Muscle layer of duodenum (tissue), 2 donors: Measurements from ENCODE around the gene CDH13.

Experiments
- H3K27ac ChIP-seq: one replicate; pipeline ENCODE4 v1.7.0; 2013; ENCODE audit warnings: mild to moderate bottlenecking, low read length
- H3K27me3 ChIP-seq: one replicate; pipeline ENCODE4 v1.7.0; 2013; ENCODE audit warnings: low read depth, mild to moderate bottlenecking, control low read depth, low read length
- H3K36me3 ChIP-seq, 2 donors: one replicate each; pipeline ENCODE4 v1.7.0; 2013; ENCODE audit warnings: low read length in 2 of 2, control low read depth in 1 of 2, mild to moderate bottlenecking in 1 of 2; ENCODE audit not compliant: insufficient read depth in 2 of 2, control insufficient read depth in 1 of 2
- H3K4me1 ChIP-seq, 2 donors: one replicate each; pipeline ENCODE4 v1.7.0; 2013; ENCODE audit warnings: low read length in 2 of 2, mild to moderate bottlenecking in 2 of 2, control low read depth in 1 of 2, moderate library complexity in 1 of 2; ENCODE audit not compliant: insufficient read depth in 2 of 2, control insufficient read depth in 1 of 2
- H3K4me3 ChIP-seq, 2 donors: one replicate each; pipeline ENCODE4 v1.7.0; 2013; ENCODE audit warnings: low read length in 2 of 2, low read depth in 1 of 2, mild to moderate bottlenecking in 1 of 2
- H3K9me3 ChIP-seq, 2 donors: one replicate each; pipeline ENCODE4 v1.7.0; 2013; ENCODE audit warnings: low read length in 2 of 2, control low read depth in 1 of 2, mild to moderate bottlenecking in 1 of 2; ENCODE audit not compliant: control insufficient read depth in 1 of 2
- donor health status: healthy.

CDH13 gene

DNA sequence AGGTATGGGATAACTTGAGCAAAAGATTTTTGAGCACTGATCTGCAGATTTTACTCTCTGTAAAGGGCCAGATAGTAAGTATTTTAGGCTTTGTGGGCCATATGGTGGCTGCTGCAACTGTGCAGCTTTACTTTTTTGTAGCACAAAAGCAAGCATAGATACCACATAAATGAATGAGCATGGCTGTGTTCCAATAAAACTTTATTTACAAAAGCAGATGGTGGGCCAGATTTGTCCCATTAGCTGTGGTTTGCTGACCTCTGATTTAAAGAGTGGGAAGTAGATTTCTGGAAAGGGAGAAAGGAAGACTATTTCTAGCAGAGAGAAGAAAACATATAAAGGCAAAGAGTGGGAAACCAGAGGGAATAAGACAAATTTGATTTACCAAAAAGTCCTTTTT lies 882.5 kb downstream of the CDH13 start:
- Histone ChIP-seq H3K4me1 (no peaks in the 10 kb centered on the region), H3K27ac (no peak overlapping the region), H3K4me3 (no peak overlapping the region), H3K9me3 (no peaks in the 10 kb centered on the region), H3K27me3 (no peaks in the 10 kb centered on the region), H3K36me3 (no peaks in the 10 kb centered on the region)

DNA sequence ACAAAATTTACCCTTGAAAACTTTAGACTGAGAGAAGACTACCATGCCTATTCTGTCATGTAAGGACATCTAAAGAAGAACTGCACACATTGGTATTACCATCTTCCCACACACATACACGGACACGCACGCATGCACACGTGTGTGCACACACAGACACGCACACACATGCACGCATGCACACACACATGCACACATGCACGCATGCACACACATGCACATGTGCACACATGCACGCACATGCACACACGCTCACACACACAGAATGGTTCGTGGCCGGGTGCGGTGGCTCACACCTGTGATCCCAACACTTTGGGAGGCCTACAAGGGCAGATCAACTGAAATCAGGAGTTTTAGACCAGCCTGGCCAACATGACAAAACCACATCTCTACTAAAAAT lies 884.1 kb downstream of the CDH13 start:
- Histone ChIP-seq H3K27ac (no peak overlapping the region), H3K9me3 (no peaks in the 10 kb centered on the region), H3K4me3 (no peak overlapping the region)

DNA sequence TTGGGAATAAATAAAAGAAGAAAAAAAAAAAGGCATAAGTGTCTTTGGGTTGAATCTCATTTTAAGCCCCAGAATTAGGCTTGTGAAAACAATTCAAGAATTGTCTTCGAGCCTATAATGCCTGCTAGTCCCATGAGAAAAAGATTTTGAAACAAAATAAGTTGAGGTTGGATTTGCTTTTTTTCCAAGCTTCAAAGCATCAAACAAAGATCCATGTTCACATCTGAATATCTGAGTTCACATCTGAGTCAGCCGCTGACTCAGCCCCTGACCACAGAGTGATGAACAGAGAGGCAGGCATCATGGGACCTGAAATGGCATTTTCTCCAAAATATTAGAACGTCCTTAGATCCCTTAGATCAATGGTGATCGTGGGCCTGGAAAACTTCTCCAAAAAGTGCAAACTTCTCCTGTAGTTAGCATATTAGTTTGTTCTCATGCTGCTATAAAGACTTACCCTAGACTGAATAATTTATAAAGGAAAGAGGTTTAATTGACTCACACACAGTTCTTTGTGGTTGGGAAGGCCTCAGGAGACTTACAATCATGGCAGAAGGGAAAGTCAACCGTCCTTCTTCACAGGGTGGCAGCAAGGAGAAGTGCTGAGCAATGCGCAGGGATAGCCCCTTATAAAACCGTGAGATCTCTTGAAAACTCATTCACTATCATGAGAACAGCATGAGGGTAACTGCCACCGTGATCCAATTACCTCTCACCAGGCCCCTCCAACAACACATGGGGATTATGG lies 886.4 kb downstream of the CDH13 start:
- Histone ChIP-seq H3K27me3 (no peaks in the 10 kb centered on the region), H3K4me3 (no peak overlapping the region), H3K36me3 (no peaks in the 10 kb centered on the region), H3K9me3 (peaks cover 4 to 9% of the 10 kb centered on the region in 2 donors), H3K27ac (no peak overlapping the region), H3K4me1 (no peaks in the 10 kb centered on the region)

More for the DNA sequence above, 884.1 kb downstream of the CDH13 start:
- Histone ChIP-seq H3K36me3 (no peaks in the 10 kb centered on the region), H3K27me3 (no peaks in the 10 kb centered on the region), H3K4me1 (no peaks in the 10 kb centered on the region)

DNA sequence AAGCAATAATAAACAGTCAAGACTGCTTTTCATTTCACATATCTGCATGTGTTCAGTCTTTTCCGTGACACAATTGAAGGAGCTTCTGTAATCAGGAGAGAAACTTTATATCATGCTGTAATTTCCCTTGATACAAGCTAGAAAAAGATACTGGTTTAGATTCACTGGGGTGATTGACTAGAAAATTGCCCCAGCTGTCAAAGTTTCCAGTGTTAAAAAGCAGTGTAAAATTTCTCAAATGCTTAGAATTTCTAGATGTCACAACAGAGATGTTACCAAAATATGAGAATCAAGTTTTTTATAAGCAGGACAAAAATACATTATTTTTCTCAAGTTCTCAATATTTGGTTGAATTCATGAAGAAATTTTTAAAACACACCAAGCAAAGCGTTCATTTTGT lies 888.6 kb downstream of the CDH13 start:
- no peaks in the 10 kb centered on the region for H3K4me1 ChIP-seq
- H3K27ac ChIP-seq: no peak overlapping the region
- peaks cover 4 to 12% of the 10 kb centered on the region in 2 donors for H3K9me3 ChIP-seq
- no peak overlapping the region for H3K4me3 ChIP-seq
- H3K36me3 ChIP-seq: no peaks in the 10 kb centered on the region
- no peaks in the 10 kb centered on the region for H3K27me3 ChIP-seq

DNA sequence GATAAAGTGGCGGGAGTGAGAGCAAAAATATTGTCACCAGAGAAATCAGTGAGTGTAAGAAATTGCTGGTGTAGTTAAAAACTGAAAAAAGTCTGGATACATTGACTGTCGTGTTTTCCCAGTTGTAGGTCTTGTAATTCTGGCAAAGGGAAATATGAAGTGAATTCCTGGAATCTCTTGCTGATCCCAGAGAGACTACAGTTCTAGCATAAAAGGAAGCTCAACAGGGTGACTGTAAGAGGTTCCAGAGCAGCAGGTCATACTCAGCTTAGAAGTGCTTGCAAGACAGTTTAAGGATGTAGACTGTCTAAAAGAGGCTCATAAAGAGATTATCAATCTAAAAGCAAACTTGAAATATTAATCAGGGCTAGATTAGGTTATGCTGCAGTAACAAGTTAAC lies 890.2 kb downstream of the CDH13 start:
- Histone ChIP-seq H3K27ac (no peak overlapping the region), H3K27me3 (no peaks in the 10 kb centered on the region), H3K4me3 (no peak overlapping the region), H3K4me1 (no peaks in the 10 kb centered on the region), H3K9me3 (peaks cover 4 to 12% of the 10 kb centered on the region in 2 donors), H3K36me3 (no peaks in the 10 kb centered on the region)

DNA sequence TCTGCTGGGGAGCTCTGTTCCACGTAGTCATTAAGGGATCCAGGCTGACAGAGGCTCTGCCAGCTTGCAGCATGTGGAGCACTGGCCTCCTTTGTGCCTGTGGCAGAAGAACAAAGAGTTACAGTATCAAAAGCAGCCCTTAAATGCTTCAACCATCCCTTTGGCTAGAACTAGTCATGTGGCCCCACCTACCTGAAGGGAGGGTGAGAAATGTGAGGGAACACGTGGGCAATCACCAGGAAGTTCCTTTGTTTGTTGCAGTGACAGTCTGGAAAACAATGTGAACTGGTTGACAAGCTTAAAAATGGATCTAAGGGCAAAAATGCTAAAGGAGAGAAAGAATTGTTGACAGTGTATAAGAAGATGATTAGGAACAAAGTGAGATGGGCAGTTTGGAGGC lies 890.6 kb downstream of the CDH13 start:
- Histone ChIP-seq H3K27ac (no peak overlapping the region), H3K4me3 (no peak overlapping the region), H3K36me3 (no peaks in the 10 kb centered on the region), H3K27me3 (no peaks in the 10 kb centered on the region), H3K4me1 (no peaks in the 10 kb centered on the region), H3K9me3 (peaks cover 4 to 12% of the 10 kb centered on the region in 2 donors)

DNA sequence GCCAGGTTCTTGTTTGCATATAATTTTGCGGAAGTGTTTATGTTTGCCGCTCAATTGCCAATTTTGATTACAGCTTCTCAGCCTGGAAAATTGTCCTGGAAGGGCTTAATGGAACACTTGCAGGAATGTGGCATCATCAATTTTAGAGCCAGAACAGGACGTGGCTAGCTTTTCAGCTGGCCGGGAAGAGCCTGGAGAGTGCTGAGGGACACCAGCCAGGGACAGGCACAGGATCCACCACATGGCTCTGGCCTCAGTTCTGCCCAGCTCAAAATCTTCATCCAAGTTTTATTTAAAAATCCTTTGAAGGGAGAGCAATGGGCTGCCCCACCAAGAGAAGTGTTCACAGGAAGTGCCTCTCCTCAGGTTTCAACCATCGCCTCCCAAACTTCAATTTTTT lies 893.8 kb downstream of the CDH13 start:
- Histone ChIP-seq H3K27me3 (no peaks in the 10 kb centered on the region), H3K27ac (no peak overlapping the region), H3K4me1 (no peaks in the 10 kb centered on the region), H3K4me3 (no peak overlapping the region), H3K36me3 (no peaks in the 10 kb centered on the region), H3K9me3 (peaks cover 4 to 12% of the 10 kb centered on the region in 2 donors)

DNA sequence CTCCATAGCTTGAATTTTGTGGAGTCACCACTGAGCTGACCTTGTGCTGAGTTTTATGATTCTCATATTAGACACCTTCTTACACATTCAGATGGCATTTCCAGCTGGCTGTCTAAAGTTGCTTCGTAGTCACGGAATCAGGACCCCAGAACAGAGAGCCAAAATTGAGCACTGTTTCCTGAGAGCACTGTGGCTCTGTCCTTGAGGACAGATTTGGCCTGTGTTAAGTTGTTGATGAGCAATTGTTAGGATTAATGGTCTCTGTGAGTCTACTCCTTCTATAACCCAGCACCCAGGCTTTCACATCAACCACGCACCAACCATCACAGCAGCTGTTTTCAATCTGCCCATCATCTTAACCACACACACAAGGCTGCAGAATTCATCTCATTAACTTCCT lies 903.5 kb downstream of the CDH13 start:
- H3K36me3 ChIP-seq: no peaks in the 10 kb centered on the region
- no peak overlapping the region for H3K27ac ChIP-seq
- no peaks in the 10 kb centered on the region for H3K27me3 ChIP-seq
- no peaks in the 10 kb centered on the region for H3K4me1 ChIP-seq
- no peak overlapping the region for H3K4me3 ChIP-seq
- H3K9me3 ChIP-seq: no peaks in the 10 kb centered on the region

DNA sequence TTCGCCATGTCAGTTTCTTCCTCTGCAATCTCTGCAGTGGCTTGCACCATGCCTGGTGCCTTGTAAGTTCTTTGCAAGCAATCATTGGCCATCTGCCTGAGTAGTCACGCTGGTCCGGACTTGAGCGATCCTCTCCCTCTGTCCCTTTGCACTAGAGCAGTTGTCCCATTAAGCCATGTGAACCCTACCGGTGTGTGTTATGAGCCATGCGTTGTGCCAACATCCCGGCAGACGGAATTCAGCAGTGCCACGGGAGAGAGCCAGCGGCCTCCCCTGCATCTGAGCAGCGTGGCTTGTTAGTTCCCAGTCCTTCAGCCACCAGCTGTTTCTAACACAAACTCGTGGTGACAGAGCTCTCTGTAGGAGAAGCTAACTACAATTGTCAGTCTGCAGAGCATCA lies 905.9 kb downstream of the CDH13 start:
- Histone ChIP-seq H3K27ac (no peak overlapping the region), H3K9me3 (no peaks in the 10 kb centered on the region), H3K36me3 (no peaks in the 10 kb centered on the region), H3K27me3 (no peaks in the 10 kb centered on the region), H3K4me1 (no peaks in the 10 kb centered on the region), H3K4me3 (no peak overlapping the region)

DNA sequence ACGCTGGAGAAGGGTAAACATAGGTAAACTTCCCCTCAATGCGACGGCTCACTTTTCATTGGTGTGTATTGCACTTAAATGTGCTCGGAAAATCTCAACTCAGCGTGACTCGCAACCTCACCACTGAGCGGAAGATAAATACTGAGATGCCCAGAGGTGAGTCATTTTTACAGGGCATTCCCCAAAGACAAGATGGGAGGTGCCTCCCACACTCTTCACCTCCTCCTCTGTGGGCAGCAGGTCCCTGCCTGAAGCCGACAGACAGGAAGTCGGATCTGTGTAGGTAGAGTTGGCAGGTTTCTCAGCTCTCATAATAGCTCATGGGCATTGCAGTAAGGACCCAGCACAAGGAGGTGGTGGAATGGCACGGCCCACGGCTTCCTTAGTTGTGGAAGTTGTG lies 906.4 kb downstream of the CDH13 start:
- H3K36me3 ChIP-seq: no peaks in the 10 kb centered on the region
- no peaks in the 10 kb centered on the region for H3K4me1 ChIP-seq
- no peak overlapping the region for H3K4me3 ChIP-seq
- no peaks in the 10 kb centered on the region for H3K9me3 ChIP-seq
- no peak overlapping the region for H3K27ac ChIP-seq
- no peaks in the 10 kb centered on the region for H3K27me3 ChIP-seq

DNA sequence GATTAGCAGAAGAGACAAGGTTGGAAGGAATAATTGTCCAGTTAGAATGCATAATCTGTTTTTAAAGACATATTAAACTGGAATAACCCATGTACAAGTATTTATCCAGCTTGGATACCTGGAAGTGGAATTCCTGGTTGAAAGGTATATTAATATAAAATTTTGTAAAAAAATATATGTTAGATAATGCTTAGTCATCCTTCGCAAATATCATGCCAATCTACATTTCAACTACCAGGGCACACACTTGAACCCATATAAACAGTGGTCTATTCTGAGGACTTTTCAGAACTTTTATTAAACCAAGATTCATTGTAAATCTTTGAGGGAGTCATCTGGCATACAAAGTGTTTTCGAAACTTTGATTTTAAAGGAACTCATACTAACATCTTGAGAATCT lies 911.9 kb downstream of the CDH13 start:
- no peaks in the 10 kb centered on the region for H3K9me3 ChIP-seq
- H3K27me3 ChIP-seq: no peaks in the 10 kb centered on the region
- H3K4me3 ChIP-seq: no peak overlapping the region
- no peaks in the 10 kb centered on the region for H3K4me1 ChIP-seq
- no peak overlapping the region for H3K27ac ChIP-seq
- H3K36me3 ChIP-seq: no peaks in the 10 kb centered on the region
